ENCODE data around the gene MBP. TPM values are rescaled to one million over a fixed set of nuclear protein-coding genes. Genes with fewer than 3 reads are reported as not detected.

Gene MBP
- total and polyA plus RNA-seq, 2 of the 4 experiments (the other 2 are of a cell fraction), result 0.72 to 0.90 TPM

GRCh38 chr18:76960528-76961035 is 172.0 kb downstream of the MBP start:
- CTCF ChIA-PET, result no interaction called here
- H3K18ac ChIP-seq (ENCODE audit: low read depth, low read length), result no peak overlapping the region
- no peak overlapping the region for H3K27ac ChIP-seq (ENCODE audit: insufficient read depth, low read length)
- ATAC-seq (ENCODE audit: low read depth) (no peak), DNase-seq (no peak)
- no peak overlapping the region for H4K5ac ChIP-seq (ENCODE audit: low read depth, low read length)
- H2AK5ac ChIP-seq (ENCODE audit: low read depth, low read length), result no peak overlapping the region
- H3K4me1 ChIP-seq (ENCODE audit: control insufficient read depth, insufficient read depth, low read length), result no peaks in the 10 kb centered on the region
- no peak overlapping the region for H3K4me2 ChIP-seq (ENCODE audit: low read depth, low read length)
- no peak overlapping the region for H4K91ac ChIP-seq (ENCODE audit: insufficient read depth, low read depth, low read length)
- no peak overlapping the region for H3K14ac ChIP-seq (replicated peaks; ENCODE audit: low read depth, low read length)
- TF ChIP-seq SMC3 (IDR thresholded peaks at IDR 0.05; ENCODE audit: low read depth, low read length), result no peak
- H2BK15ac ChIP-seq (ENCODE audit: low read depth, low read length), result no peak overlapping the region
- 0 out of 4 replicates have a peak, but pooled peaks cover 0 to 3% of the 10 kb centered on the region in 2 experiments for H3K79me1 ChIP-seq (ENCODE audit: low read depth in 1 of 2, low read length in 2 of 2)
- BruUV-seq (replicated peaks), result no TSS peak
- intact Hi-C loops (cut with micrococcal nuclease) (no loop called here), in situ Hi-C loops (cut with MboI; ENCODE audit: low sequenced_read_pairs) (no loop called here), dilution Hi-C loops (cut with HindIII; ENCODE audit: low sequenced_read_pairs, unreplicated experiment) (no loop called here)
- no peaks in the 10 kb centered on the region for H4K20me1 ChIP-seq (ENCODE audit: insufficient read depth, low read length)
- H3K27me3 ChIP-seq (ENCODE audit: control insufficient read depth, insufficient read depth, low read length), result no peaks in the 10 kb centered on the region
- no peak overlapping the region for H4K8ac ChIP-seq (ENCODE audit: low read depth in 2 of 2, low read length in 2 of 2)
- H3K23ac ChIP-seq (ENCODE audit: low read depth, low read length), result no peak overlapping the region
- no peak overlapping the region for H3K56ac ChIP-seq (ENCODE audit: extremely low read depth, insufficient read depth, low read length)
- no peak overlapping the region for H2BK5ac ChIP-seq (ENCODE audit: low read depth, low read length, poor library complexity, severe bottlenecking)
- no peak overlapping the region for H3K4ac ChIP-seq (ENCODE audit: low read depth, low read length)
- H2AK9ac ChIP-seq (replicated peaks; ENCODE audit: low read depth, low read length, poor library complexity), result no peak overlapping the region
- H3K9ac ChIP-seq (ENCODE audit: low read depth, low read length), result no peak overlapping the region
- peaks cover 2% of the 10 kb centered on the region; the same call in 1 of the 2 replicates for H3K9me1 ChIP-seq (ENCODE audit: insufficient read depth, low read length)
- H2AFZ ChIP-seq (replicated peaks; ENCODE audit: low read length, poor library complexity), result no peak overlapping the region
- 98% methylated on average over 6 of the region's 16 CpGs; no CpG with 5 or more reads in 1 of the 2 experiments for WGBS, 2 experiments (ENCODE audit: extremely low coverage in 2 of 2, insufficient read length in 1 of 2)
- H3K9me3 ChIP-seq (ENCODE audit: control insufficient read depth, insufficient read depth, low read length), result no peaks in the 10 kb centered on the region
- no peak overlapping the region for H3K4me3 ChIP-seq (ENCODE audit: insufficient read depth, low read depth, low read length)
- POLR2A ChIA-PET (ENCODE audit: unreplicated experiment), result no interaction called here
- H3K36me3 ChIP-seq (ENCODE audit: control insufficient read depth, insufficient read depth, low read length), result peaks cover 33% of the 10 kb centered on the region
- H2BK20ac ChIP-seq (ENCODE audit: low read depth, low read length), result no peak overlapping the region
- no peak overlapping the region for H2BK120ac ChIP-seq (ENCODE audit: low read depth, low read length)

All from IMR-90 (cell line).